WTC11 (cell line): ENCODE measurements around the gene RIC8A.

Experiments
- FOXJ3 ChIP-seq: sonication (generic); formaldehyde crosslinking; IDR thresholded peaks from 2 replicates; pipeline ENCODE4 v1.9.0; 2021; ENCODE audit warnings: missing genetic modification reagents, mild to moderate bottlenecking, borderline replicate concordance
- GABPB1 ChIP-seq: sonication (generic); formaldehyde crosslinking; IDR thresholded peaks from 2 replicates; pipeline ENCODE4 v1.8.1; 2023; ENCODE audit warnings: mild to moderate bottlenecking, missing genetic modification reagents
- KAT7 ChIP-seq: sonication (generic); formaldehyde crosslinking; IDR thresholded peaks from 2 replicates; pipeline ENCODE4 v1.8.1; 2023; ENCODE audit warnings: missing genetic modification reagents, mild to moderate bottlenecking, borderline replicate concordance
- NFE2L1 ChIP-seq: sonication (generic); formaldehyde crosslinking; IDR thresholded peaks from 2 replicates; pipeline ENCODE4 v1.8.1; 2023; ENCODE audit warnings: missing genetic modification reagents
- TF ChIP-seq, protein P1 (sequence below): sonication (generic); formaldehyde crosslinking; IDR thresholded peaks from 2 replicates; pipeline ENCODE4 v1.8.1; 2022; ENCODE audit warnings: low read depth, missing genetic modification reagents, borderline replicate concordance

DNA sequence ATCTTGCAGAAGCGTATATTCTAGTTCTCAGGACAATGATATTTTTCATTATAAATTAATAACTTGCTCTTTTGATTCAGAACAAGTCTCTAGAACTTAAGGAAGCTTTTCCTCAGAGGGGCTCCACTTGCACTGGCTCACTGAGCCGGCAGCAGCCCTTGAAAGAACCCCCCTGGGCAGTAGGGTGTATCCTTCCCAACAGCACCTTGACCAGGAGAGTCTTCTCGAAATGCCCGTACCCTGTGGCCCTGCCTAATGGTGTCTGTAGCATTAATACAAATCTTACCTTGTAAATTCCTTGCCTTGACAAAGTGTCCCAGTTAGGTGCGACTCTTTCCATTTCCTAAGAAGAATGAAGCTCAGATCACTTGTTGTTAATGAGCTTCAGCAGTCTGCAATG is 42.8 kb downstream of the RIC8A start:
- TF ChIP-seq FOXJ3 (CRISPR knock-in tag): no peak
- TF ChIP-seq NFE2L1: no peak
- no peak for TF ChIP-seq KAT7
- no peak for TF ChIP-seq GABPB1 (CRISPR knock-in tag)
- TF ChIP-seq, protein P1, sequence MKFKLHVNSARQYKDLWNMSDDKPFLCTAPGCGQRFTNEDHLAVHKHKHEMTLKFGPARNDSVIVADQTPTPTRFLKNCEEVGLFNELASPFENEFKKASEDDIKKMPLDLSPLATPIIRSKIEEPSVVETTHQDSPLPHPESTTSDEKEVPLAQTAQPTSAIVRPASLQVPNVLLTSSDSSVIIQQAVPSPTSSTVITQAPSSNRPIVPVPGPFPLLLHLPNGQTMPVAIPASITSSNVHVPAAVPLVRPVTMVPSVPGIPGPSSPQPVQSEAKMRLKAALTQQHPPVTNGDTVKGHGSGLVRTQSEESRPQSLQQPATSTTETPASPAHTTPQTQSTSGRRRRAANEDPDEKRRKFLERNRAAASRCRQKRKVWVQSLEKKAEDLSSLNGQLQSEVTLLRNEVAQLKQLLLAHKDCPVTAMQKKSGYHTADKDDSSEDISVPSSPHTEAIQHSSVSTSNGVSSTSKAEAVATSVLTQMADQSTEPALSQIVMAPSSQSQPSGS (CRISPR knock-in tag): no peak
